ENCODE results near the gene EHF. TPM values are rescaled to one million over a fixed set of nuclear protein-coding genes. Genes with fewer than 3 reads are reported as not detected.

EHF gene
- total and polyA plus RNA-seq, 9 of the 15 experiments (the other 6 are each of a cell fraction or from before 2014, with no cell fraction given): 0.04 to 0.54 (median 0.37) TPM

DNA sequence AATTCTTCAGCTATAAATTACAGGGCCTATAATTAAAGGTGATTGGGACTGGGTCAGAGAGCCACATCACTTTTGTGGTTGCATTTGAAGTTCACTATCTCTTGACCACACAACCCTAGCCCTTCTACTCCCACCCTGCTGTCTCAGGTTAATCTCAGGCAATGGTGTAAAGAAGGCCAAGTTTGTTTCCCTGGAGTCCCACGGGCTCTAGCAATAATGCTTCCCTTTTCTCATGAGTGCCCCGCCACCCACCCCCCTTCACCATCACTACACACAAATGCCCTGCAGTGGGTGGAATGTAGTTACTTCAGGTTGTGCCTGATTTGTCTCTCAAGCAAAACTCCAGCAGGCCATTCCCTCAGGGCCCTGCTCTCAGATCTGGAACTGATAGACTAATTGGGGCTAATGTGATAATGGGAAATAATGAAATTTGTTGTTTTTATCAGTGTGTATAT lies 1.8 kb upstream of the EHF start (continued):
- TF ChIP-seq ZNF586 (CRISPR knock-in tag; conservative IDR thresholded peaks at IDR 0.05) (no peak), RBM22 (IDR thresholded peaks at IDR 0.05; ENCODE audit: low read depth, low read length, poor library complexity, severe bottlenecking) (no peak), RBBP5 (IDR thresholded peaks at IDR 0.05; ENCODE audit: borderline replicate concordance, insufficient read depth, low read length, poor library complexity, severe bottlenecking) (peak; percentile 37), MEF2A (IDR thresholded peaks at IDR 0.05; ENCODE audit: control insufficient read depth, low read depth, low read length) (no peak), ZNF140 (CRISPR knock-in tag; IDR thresholded peaks at IDR 0.05) (no peak), GABPB1 (CRISPR knock-in tag; IDR thresholded peaks at IDR 0.05) (no peak), EP300 (IDR thresholded peaks at IDR 0.05; ENCODE audit: low read length) (peak; percentile 82), TARDBP (IDR thresholded peaks at IDR 0.05) (no peak), HCFC1 (IDR thresholded peaks at IDR 0.05; ENCODE audit: low read depth, low read length) (no peak), ZNF57 (CRISPR knock-in tag; IDR thresholded peaks at IDR 0.05) (no peak), EZH2 (IDR thresholded peaks at IDR 0.05; ENCODE audit: borderline replicate concordance, low read depth, low read length) (no peak), KLF16 (IDR thresholded peaks at IDR 0.05) (peak; percentile 84), HNRNPL (IDR thresholded peaks at IDR 0.05; ENCODE audit: low read depth, low read length) (no peak), ZFP1 (CRISPR knock-in tag; IDR thresholded peaks at IDR 0.05) (no peak), ZEB2 (IDR thresholded peaks at IDR 0.05) (no peak; the same call in none of the 2 replicates), CCNT2 (IDR thresholded peaks at IDR 0.05; ENCODE audit: borderline replicate concordance, extremely low read depth, insufficient read length, low read depth, low read length) (peak; percentile 72), ADNP (tag; IDR thresholded peaks at IDR 0.05) (peak; percentile 43; the same call in 1 of the 2 replicates), KLF1 (tag; IDR thresholded peaks at IDR 0.05) (no peak), SMAD4 (CRISPR knock-in tag; conservative IDR thresholded peaks at IDR 0.05) (peak; percentile 68), FOXK1 (CRISPR knock-in tag; IDR thresholded peaks at IDR 0.05; ENCODE audit: borderline replicate concordance) (no peak), SAFB2 (IDR thresholded peaks at IDR 0.05; ENCODE audit: borderline replicate concordance, low read depth, low read length, severe bottlenecking) (no peak), ZNF146 (CRISPR knock-in tag; IDR thresholded peaks at IDR 0.05; ENCODE audit: unreplicated experiment) (no peak), CHCHD3 (CRISPR knock-in tag; IDR thresholded peaks at IDR 0.05) (no peak), LARP7 (IDR thresholded peaks at IDR 0.05) (no peak), RBM25 (IDR thresholded peaks at IDR 0.05; ENCODE audit: low read depth, low read length, severe bottlenecking) (no peak)
- TF ChIP-seq, protein P1, sequence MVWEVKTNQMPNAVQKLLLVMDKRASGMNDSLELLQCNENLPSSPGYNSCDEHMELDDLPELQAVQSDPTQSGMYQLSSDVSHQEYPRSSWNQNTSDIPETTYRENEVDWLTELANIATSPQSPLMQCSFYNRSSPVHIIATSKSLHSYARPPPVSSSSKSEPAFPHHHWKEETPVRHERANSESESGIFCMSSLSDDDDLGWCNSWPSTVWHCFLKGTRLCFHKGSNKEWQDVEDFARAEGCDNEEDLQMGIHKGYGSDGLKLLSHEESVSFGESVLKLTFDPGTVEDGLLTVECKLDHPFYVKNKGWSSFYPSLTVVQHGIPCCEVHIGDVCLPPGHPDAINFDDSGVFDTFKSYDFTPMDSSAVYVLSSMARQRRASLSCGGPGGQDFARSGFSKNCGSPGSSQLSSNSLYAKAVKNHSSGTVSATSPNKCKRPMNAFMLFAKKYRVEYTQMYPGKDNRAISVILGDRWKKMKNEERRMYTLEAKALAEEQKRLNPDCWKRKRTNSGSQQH (CRISPR knock-in tag; IDR thresholded peaks at IDR 0.05): no peak
- TF ChIP-seq, protein P2, sequence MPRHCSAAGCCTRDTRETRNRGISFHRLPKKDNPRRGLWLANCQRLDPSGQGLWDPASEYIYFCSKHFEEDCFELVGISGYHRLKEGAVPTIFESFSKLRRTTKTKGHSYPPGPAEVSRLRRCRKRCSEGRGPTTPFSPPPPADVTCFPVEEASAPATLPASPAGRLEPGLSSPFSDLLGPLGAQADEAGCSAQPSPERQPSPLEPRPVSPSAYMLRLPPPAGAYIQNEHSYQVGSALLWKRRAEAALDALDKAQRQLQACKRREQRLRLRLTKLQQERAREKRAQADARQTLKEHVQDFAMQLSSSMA (CRISPR knock-in tag; IDR thresholded peaks at IDR 0.05): no peak
- TF ChIP-seq, protein P3, sequence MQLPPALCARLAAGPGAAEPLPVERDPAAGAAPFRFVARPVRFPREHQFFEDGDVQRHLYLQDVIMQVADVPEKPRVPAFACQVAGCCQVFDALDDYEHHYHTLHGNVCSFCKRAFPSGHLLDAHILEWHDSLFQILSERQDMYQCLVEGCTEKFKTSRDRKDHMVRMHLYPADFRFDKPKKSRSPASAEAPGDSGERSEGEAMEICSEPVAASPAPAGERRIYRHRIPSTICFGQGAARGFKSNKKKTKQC (CRISPR knock-in tag; IDR thresholded peaks at IDR 0.05): no peak
- TF ChIP-seq, protein P4, sequence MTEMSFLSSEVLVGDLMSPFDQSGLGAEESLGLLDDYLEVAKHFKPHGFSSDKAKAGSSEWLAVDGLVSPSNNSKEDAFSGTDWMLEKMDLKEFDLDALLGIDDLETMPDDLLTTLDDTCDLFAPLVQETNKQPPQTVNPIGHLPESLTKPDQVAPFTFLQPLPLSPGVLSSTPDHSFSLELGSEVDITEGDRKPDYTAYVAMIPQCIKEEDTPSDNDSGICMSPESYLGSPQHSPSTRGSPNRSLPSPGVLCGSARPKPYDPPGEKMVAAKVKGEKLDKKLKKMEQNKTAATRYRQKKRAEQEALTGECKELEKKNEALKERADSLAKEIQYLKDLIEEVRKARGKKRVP (CRISPR knock-in tag; IDR thresholded peaks at IDR 0.05): no peak

All from K562 (cell line).